Bronchial epithelial cell (primary cell): Measurements from ENCODE around the gene ACO1. TPM values are rescaled to one million over a fixed set of nuclear protein-coding genes. Genes with fewer than 3 reads are reported as not detected.
A peak's percentile ranks its signal among the peaks of the same experiment; 100 is the strongest.

Experiments
- DNase-seq: peaks from one replicate; pipeline ENCODE4 v3.0.0-alpha.2; 2010; ENCODE audit warnings: low read depth
- FAIRE-seq: peaks from 2 replicates; lab custom pipeline; 2011; peaks lifted over from hg19 to GRCh38; lab: Jason Lieb, UNC
- H3K27me3 ChIP-seq: 2 replicates; pipeline ENCODE4 v1.5.1; 2011; ENCODE audit warnings: low read length; ENCODE audit not compliant: control insufficient read depth, insufficient read depth
- H3K36me3 ChIP-seq: 2 replicates; pipeline ENCODE4 v1.5.1; 2011; ENCODE audit warnings: low read length; ENCODE audit not compliant: control insufficient read depth, insufficient read depth
- H3K4me3 ChIP-seq: 2 replicates; pipeline ENCODE4 v1.5.1; 2011; ENCODE audit warnings: mild to moderate bottlenecking, low read depth, low read length, control low read depth
- CTCF ChIP-seq: IDR thresholded peaks from 2 replicates; pipeline ENCODE4 v1.5.1; 2011; ENCODE audit warnings: mild to moderate bottlenecking, moderate library complexity, low read length, control low read depth, inconsistent platforms; ENCODE audit not compliant: insufficient read depth, severe bottlenecking
- total RNA-seq: library from RNA; depleted of rRNA; stranded (reverse); fragments of >200 nt; gene quantifications from 2 replicates; pipeline ENCODE4 v1.2.1, GENCODE V29; 2014

ACO1 gene
- total RNA-seq, 1 donor from 2014 or later, result 11.8 TPM

GRCh38 chr9:32404402-32404801 is 20.0 kb downstream of the ACO1 start:
- no peak for TF ChIP-seq CTCF
- Histone ChIP-seq H3K36me3 (peaks cover 5% of the 10 kb centered on the region), H3K4me3 (no peak overlapping the region), H3K27me3 (no peaks in the 10 kb centered on the region)
- DNase-seq (no peak), FAIRE-seq (no peak)

- TF ChIP-seq CTCF, result no peak
- H3K27me3 ChIP-seq, result no peaks in the 10 kb centered on the region
- FAIRE-seq, result no peak
- no peak for DNase-seq
- no peak overlapping the region for H3K4me3 ChIP-seq
- H3K36me3 ChIP-seq, result peaks cover 5% of the 10 kb centered on the region
These were observed 20.4 kb downstream of the ACO1 start for GRCh38 chr9:32404856-32405255.

GRCh38 chr9:32405506-32405905 is 21.1 kb downstream of the ACO1 start:
- H3K27me3 ChIP-seq, result no peaks in the 10 kb centered on the region
- DNase-seq (peak; percentile 59), FAIRE-seq (no peak)
- H3K36me3 ChIP-seq, result peaks cover 5% of the 10 kb centered on the region
- no peak for TF ChIP-seq CTCF
- H3K4me3 ChIP-seq, result no peak overlapping the region

GRCh38 chr9:32406046-32406445 is 21.6 kb downstream of the ACO1 start:
- Histone ChIP-seq H3K27me3 (no peaks in the 10 kb centered on the region), H3K36me3 (peaks cover 5% of the 10 kb centered on the region), H3K4me3 (no peak overlapping the region)
- DNase-seq (no peak), FAIRE-seq (no peak)
- TF ChIP-seq CTCF, result no peak

- TF ChIP-seq CTCF, result no peak
- no peak for FAIRE-seq
- no peak for DNase-seq
These were observed 27.3 kb downstream of the ACO1 start for GRCh38 chr9:32411753-32412152.

GRCh38 chr9:32412440-32412839 is 28.0 kb downstream of the ACO1 start:
- H3K27me3 ChIP-seq, result no peaks in the 10 kb centered on the region
- FAIRE-seq, result no peak
- no peak overlapping the region for H3K4me3 ChIP-seq
- DNase-seq, result no peak
- peaks cover 5% of the 10 kb centered on the region for H3K36me3 ChIP-seq
- TF ChIP-seq CTCF, result no peak

More at GRCh38 chr9:32411753-32412152, 27.3 kb downstream of the ACO1 start:
- H3K4me3 ChIP-seq, result no peak overlapping the region
- H3K27me3 ChIP-seq, result no peaks in the 10 kb centered on the region
- H3K36me3 ChIP-seq, result peaks cover 7% of the 10 kb centered on the region
